Neural progenitor cell (in vitro differentiated cells): ENCODE data around the gene MRPL51. TPM values are rescaled to one million over a fixed set of nuclear protein-coding genes. Genes with fewer than 3 reads are reported as not detected.

Experiments
- DNase-seq: peaks from one replicate; pipeline ENCODE4 v3.0.0-alpha.2; 2016; ENCODE audit warnings: low spot score
- H2AFZ ChIP-seq: fragments of 200-600 bp; sonication (generic); replicated peaks from 2 replicates; pipeline ENCODE4 v1.6.1; 2016; ENCODE audit warnings: antibody characterized with exemption
- H3F3A ChIP-seq: fragments of 200-600 bp; sonication (generic); 2 replicates; pipeline ENCODE4 v1.6.1; 2016; ENCODE audit warnings: antibody characterized with exemption, low read depth
- H3K27ac ChIP-seq: fragments of 200-600 bp; sonication (generic); 2 replicates; pipeline ENCODE4 v1.5.1; 2016; ENCODE audit warnings: mild to moderate bottlenecking
- H3K27me3 ChIP-seq: fragments of 200-600 bp; sonication (generic); 2 replicates; pipeline ENCODE4 v1.6.1; 2016; ENCODE audit warnings: mild to moderate bottlenecking, moderate library complexity
- H3K36me3 ChIP-seq: fragments of 200-600 bp; sonication (generic); 2 replicates; pipeline ENCODE4 v1.5.1; 2016
- H3K4me1 ChIP-seq: fragments of 200-600 bp; sonication (generic); 2 replicates; pipeline ENCODE4 v1.6.1; 2016; ENCODE audit warnings: mixed run types
- H3K4me2 ChIP-seq: fragments of 200-600 bp; sonication (generic); 2 replicates; pipeline ENCODE4 v1.6.1; 2016
- H3K4me3 ChIP-seq: fragments of 200-600 bp; sonication (generic); 2 replicates; pipeline ENCODE4 v1.5.1; 2016
- H3K79me2 ChIP-seq: fragments of 200-600 bp; sonication (generic); 2 replicates; pipeline ENCODE4 v1.6.1; 2016; ENCODE audit warnings: low read depth
- H3K9ac ChIP-seq: fragments of 200-600 bp; sonication (generic); 2 replicates; pipeline ENCODE4 v1.6.1; 2016
- H3K9me3 ChIP-seq: fragments of 200-600 bp; sonication (generic); 2 replicates; pipeline ENCODE4 v1.5.1; 2016; ENCODE audit warnings: low read depth
- H4K20me1 ChIP-seq: fragments of 200-600 bp; sonication (generic); 2 replicates; pipeline ENCODE4 v1.6.1; 2016; ENCODE audit warnings: low read depth
- H3K27ac Mint-ChIP-seq: 3 replicates; pipeline ENCODE4 v1.8.0; 2021; ENCODE audit warnings: mixed read lengths
- H3K27me3 Mint-ChIP-seq: 2 replicates; pipeline ENCODE4 v1.8.0; 2022; ENCODE audit warnings: low read depth, mild to moderate bottlenecking, inconsistent platforms, moderate library complexity, mixed read lengths; ENCODE audit not compliant: insufficient read depth
- H3K36me3 Mint-ChIP-seq: 3 replicates; pipeline ENCODE4 v1.8.0; 2021; ENCODE audit warnings: mixed read lengths
- H3K4me1 Mint-ChIP-seq: 3 replicates; pipeline ENCODE4 v1.8.0; 2021; ENCODE audit warnings: mixed read lengths
- H3K4me3 Mint-ChIP-seq: 3 replicates; pipeline ENCODE4 v1.8.0; 2021; ENCODE audit warnings: mild to moderate bottlenecking, moderate library complexity, mixed read lengths
- H3K9me3 Mint-ChIP-seq: 3 replicates; pipeline ENCODE4 v1.8.0; 2020; ENCODE audit warnings: mixed read lengths
- EZH2 ChIP-seq: fragments of 200-600 bp; sonication (generic); IDR thresholded peaks from 2 replicates; pipeline ENCODE4 v1.6.1; 2017; ENCODE audit warnings: antibody characterized with exemption, mild to moderate bottlenecking, moderate library complexity
- EZH2phosphoT487 ChIP-seq: fragments of 200-600 bp; sonication (generic); IDR thresholded peaks from 2 replicates; pipeline ENCODE4 v1.6.1; 2017; ENCODE audit warnings: antibody characterized with exemption
- total RNA-seq: library from RNA; depleted of rRNA; stranded (reverse); fragments of >200 nt; gene quantifications from 2 replicates; pipeline ENCODE4 v1.2.3, GENCODE V29; 2015; ENCODE audit warnings: low replicate concordance
- TF ChIP-seq, protein P1 (sequence below): fragments of 200-600 bp; sonication (generic); IDR thresholded peaks from 2 replicates; pipeline ENCODE4 v1.5.1; 2017; ENCODE audit warnings: antibody characterized with exemption, mild to moderate bottlenecking

MRPL51 gene
- total RNA-seq, 1 donor from 2014 or later = 143 TPM

DNA sequence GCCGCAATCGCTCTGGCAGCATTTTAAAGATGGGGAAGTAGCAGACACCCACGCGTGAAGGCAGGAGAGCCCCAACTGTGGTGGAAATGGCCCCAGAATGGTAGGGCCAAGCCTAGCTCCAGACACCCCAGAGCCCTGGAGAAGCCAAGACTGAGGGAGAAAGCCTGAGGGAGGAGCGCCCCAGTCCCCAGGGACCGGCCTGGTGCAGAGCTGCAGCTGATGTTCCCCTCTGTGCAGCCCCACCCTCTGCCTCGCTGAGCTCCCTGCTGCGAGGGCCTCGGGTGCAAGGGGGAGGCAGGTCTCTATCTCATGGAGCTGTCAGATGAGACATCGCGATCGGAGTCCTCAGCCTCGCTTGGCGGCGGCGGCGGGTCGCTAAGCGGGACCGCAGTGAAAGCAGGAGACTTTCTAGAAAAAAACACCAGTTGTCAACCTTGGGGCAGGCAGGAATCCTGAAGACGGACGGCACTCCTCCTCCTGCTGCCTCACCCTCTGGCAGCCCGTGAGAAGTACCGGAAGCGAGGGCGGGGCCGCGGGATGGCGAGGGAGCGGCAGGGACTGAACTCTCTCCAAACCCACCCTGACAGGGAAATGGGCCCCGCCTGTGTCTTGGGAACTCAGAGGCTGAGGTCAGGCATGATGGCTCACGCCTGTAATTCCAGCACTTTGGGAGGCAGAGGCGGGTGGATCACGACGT is 47.3 kb upstream of the MRPL51 start:
- no peak overlapping the region for H3K27ac Mint-ChIP-seq
- peak; percentile 75 for DNase-seq
- peaks cover 38% of the 10 kb centered on the region for H3K4me1 Mint-ChIP-seq
- H3K9me3 Mint-ChIP-seq = no peaks in the 10 kb centered on the region
- Histone ChIP-seq H2AFZ (no peak overlapping the region), H3K36me3 (peaks cover 6% of the 10 kb centered on the region), H3K27me3 (no peaks in the 10 kb centered on the region), H3F3A (peaks cover 65% of the 10 kb centered on the region), H4K20me1 (peaks cover 61% of the 10 kb centered on the region), H3K79me2 (peaks cover 24% of the 10 kb centered on the region), H3K9me3 (no peaks in the 10 kb centered on the region), H3K4me3 (no peak overlapping the region), H3K27ac (peak overlapping the region; percentile 33), H3K4me2 (peak overlapping the region; percentile 34), H3K4me1 (peaks cover 11% of the 10 kb centered on the region), H3K9ac (no peak overlapping the region)
- H3K27me3 Mint-ChIP-seq = peaks cover 13% of the 10 kb centered on the region
- TF ChIP-seq, protein P1, sequence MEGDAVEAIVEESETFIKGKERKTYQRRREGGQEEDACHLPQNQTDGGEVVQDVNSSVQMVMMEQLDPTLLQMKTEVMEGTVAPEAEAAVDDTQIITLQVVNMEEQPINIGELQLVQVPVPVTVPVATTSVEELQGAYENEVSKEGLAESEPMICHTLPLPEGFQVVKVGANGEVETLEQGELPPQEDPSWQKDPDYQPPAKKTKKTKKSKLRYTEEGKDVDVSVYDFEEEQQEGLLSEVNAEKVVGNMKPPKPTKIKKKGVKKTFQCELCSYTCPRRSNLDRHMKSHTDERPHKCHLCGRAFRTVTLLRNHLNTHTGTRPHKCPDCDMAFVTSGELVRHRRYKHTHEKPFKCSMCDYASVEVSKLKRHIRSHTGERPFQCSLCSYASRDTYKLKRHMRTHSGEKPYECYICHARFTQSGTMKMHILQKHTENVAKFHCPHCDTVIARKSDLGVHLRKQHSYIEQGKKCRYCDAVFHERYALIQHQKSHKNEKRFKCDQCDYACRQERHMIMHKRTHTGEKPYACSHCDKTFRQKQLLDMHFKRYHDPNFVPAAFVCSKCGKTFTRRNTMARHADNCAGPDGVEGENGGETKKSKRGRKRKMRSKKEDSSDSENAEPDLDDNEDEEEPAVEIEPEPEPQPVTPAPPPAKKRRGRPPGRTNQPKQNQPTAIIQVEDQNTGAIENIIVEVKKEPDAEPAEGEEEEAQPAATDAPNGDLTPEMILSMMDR = no peak
- TF ChIP-seq EZH2phosphoT487 = no peak
- TF ChIP-seq EZH2 = no peak
- H3K4me3 Mint-ChIP-seq = no peak overlapping the region
- H3K36me3 Mint-ChIP-seq = peaks cover 23% of the 10 kb centered on the region

DNA sequence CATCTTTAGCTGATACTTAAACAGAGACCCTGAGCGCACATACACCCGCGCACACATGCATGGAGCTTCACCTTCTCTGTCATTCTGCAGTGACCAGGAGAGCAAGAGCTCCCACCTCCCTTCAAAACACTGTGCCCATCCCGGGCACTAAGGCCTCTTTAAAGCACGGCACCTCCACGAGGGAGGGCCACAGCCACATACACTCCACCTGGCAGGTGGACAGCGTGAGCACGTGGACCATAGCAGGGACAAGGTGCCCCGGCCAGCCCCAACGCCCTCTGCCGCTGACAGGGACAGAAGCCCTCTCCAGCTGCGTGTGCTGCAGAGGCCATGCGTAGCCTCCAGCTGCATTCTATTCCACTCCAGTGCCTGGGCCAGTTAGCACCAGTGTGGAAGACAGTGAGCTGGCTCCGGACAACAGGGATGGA is 46.7 kb upstream of the MRPL51 start:
- H3K36me3 Mint-ChIP-seq = peaks cover 23% of the 10 kb centered on the region
- H3K27ac Mint-ChIP-seq = no peak overlapping the region
- peak; percentile 41 for DNase-seq
- H3K27me3 Mint-ChIP-seq = peaks cover 13% of the 10 kb centered on the region
- Histone ChIP-seq H3K79me2 (peaks cover 30% of the 10 kb centered on the region), H3F3A (peaks cover 71% of the 10 kb centered on the region), H3K9ac (no peak overlapping the region), H3K27me3 (no peaks in the 10 kb centered on the region), H3K9me3 (no peaks in the 10 kb centered on the region), H4K20me1 (peaks cover 67% of the 10 kb centered on the region), H3K36me3 (peaks cover 6% of the 10 kb centered on the region), H2AFZ (no peak overlapping the region), H3K4me3 (no peak overlapping the region), H3K4me1 (peaks cover 11% of the 10 kb centered on the region), H3K27ac (peak overlapping the region; percentile 33), H3K4me2 (no peak overlapping the region)
- peaks cover 38% of the 10 kb centered on the region for H3K4me1 Mint-ChIP-seq
- no peaks in the 10 kb centered on the region for H3K9me3 Mint-ChIP-seq
- TF ChIP-seq EZH2 (no peak), EZH2phosphoT487 (no peak)
- TF ChIP-seq, protein P1 = no peak
- H3K4me3 Mint-ChIP-seq = no peak overlapping the region

DNA sequence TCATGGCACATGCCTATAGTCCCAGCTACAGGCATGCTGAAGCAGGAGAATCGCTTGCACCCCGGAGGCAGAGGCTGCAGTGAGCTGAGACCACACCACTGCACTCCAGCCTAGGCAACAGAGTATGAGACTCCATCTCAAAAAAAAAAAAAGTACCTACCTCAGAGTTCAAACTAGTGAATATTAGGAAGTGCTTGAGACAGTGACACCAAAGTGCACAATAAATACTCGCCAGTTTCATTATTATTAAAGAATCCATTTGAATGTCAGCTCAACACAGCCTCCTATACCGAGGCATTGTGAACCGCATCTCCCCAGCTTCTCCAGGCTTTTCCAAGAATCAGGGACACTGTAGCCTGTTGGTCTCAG is 46.2 kb upstream of the MRPL51 start:
- Histone ChIP-seq H3K4me2 (no peak overlapping the region), H3F3A (peaks cover 72% of the 10 kb centered on the region), H3K4me3 (no peak overlapping the region), H3K36me3 (peaks cover 6% of the 10 kb centered on the region), H3K9me3 (no peaks in the 10 kb centered on the region), H3K27me3 (no peaks in the 10 kb centered on the region), H2AFZ (no peak overlapping the region), H4K20me1 (peaks cover 71% of the 10 kb centered on the region), H3K4me1 (peaks cover 11% of the 10 kb centered on the region), H3K9ac (no peak overlapping the region), H3K79me2 (peaks cover 34% of the 10 kb centered on the region), H3K27ac (no peak overlapping the region)
- peaks cover 12% of the 10 kb centered on the region for H3K27me3 Mint-ChIP-seq
- no peak for TF ChIP-seq EZH2phosphoT487
- TF ChIP-seq, protein P1 = no peak
- no peak for TF ChIP-seq EZH2
- peaks cover 38% of the 10 kb centered on the region for H3K4me1 Mint-ChIP-seq
- peak overlapping the region; percentile 30 for H3K4me3 Mint-ChIP-seq
- no peak for DNase-seq
- no peaks in the 10 kb centered on the region for H3K9me3 Mint-ChIP-seq
- no peak overlapping the region for H3K27ac Mint-ChIP-seq
- peaks cover 20% of the 10 kb centered on the region for H3K36me3 Mint-ChIP-seq
